Heart left ventricle (tissue), 16 donors: ENCODE results near the gene PIK3R6. TPM values are rescaled to one million over a fixed set of nuclear protein-coding genes. Genes with fewer than 3 reads are reported as not detected.

Source experiments
- ATAC-seq, 4 donors: fragments of 200-7000 bp; cut with Tn5 transposase; one replicate each; pipeline ENCODE4 v1.9.1; 2020 to 2022; ENCODE audit warnings: moderate library complexity in 4 of 4, mild to moderate bottlenecking in 3 of 4, moderate number of reproducible peaks in 1 of 4
- DNase-seq, 5 donors: peaks; one replicate each; pipeline ENCODE4 v3.0.0-alpha.2; 2020
- H3K27ac ChIP-seq, 12 donors: fragments of 200-600 bp; sonication (generic) in 4 of 12; one replicate each; pipeline versions ENCODE4 v1.5.0 to v1.8.0; 2016 to 2022; ENCODE audit warnings: mild to moderate bottlenecking in 2 of 12
- H3K27me3 ChIP-seq, 9 donors: fragments of 200-600 bp; sonication (generic) in 2 of 9; one replicate each; pipeline versions ENCODE4 v1.5.1 to v1.8.0; 2016 to 2022; ENCODE audit warnings: mild to moderate bottlenecking in 3 of 9
- H3K36me3 ChIP-seq, 9 donors: fragments of 200-600 bp; sonication (generic) in 2 of 9; one replicate each; pipeline versions ENCODE4 v1.5.0 to v1.8.0; 2018 to 2022; ENCODE audit warnings: mild to moderate bottlenecking in 2 of 9
- H3K4me1 ChIP-seq, 12 donors: fragments of 200-600 bp; sonication (generic) in 4 of 12; one replicate each; pipeline versions ENCODE4 v1.5.0 to v1.8.0; 2016 to 2022; ENCODE audit warnings: mild to moderate bottlenecking in 3 of 12
- H3K4me3 ChIP-seq, 12 donors: fragments of 200-600 bp; sonication (generic) in 4 of 12; one replicate each; pipeline versions ENCODE4 v1.5.0 to v1.8.0; 2017 to 2022; ENCODE audit warnings: mild to moderate bottlenecking in 9 of 12, moderate library complexity in 4 of 12
- H3K9me3 ChIP-seq, 12 donors: fragments of 200-600 bp; sonication (generic) in 4 of 12; one replicate each; pipeline versions ENCODE4 v1.5.0 to v1.8.0; 2016 to 2022; ENCODE audit warnings: mild to moderate bottlenecking in 1 of 12
- POLR2A ChIP-seq, 2 donors: fragments of 450-650 bp; IDR thresholded peaks; one replicate each; pipeline ENCODE4 v1.6.1; 2017; ENCODE audit warnings: antibody characterized with exemption in 2 of 2, mild to moderate bottlenecking in 2 of 2, moderate library complexity in 2 of 2
- WGBS, 4 donors: extraction: QIAGEN DNeasy Blood & Tissue Kit in 2 of 4; methylation state at CpG; one replicate each; pipeline versions ENCODE4 v1.1.5 to v1.1.7; 2013 to 2018; 5-methylcytosine and 5-hydroxymethylcytosine counted together
- intact Hi-C, 10 donors: fragments of 100-400 bp; cut with DNase I; formaldehyde crosslinking; loops; one replicate each; pipeline versions ENCODE4 v1.11.1 to v1.14.2; 2022
- polyA plus RNA-seq, 2 donors: library from polyadenylated mRNA; stranded (reverse); fragments of 200-250 nt; gene quantifications; one replicate each; pipeline ENCODE4 v1.2.3, GENCODE V29; 2013
- total RNA-seq, 9 donors: library from RNA; depleted of rRNA in 2 of 9; stranded (reverse); fragments of >200 nt in 2 of 9; fragmentation: NEBNext Ultra II Directional in 3 of 9; extraction: Animal tissue kit (Norgen Biotek cat#: 25700) in 3 of 9; gene quantifications; one replicate each; pipeline versions ENCODE4 v1.1.0 to v1.2.4, GENCODE V29; 2016 to 2023
- TF ChIP-seq, protein P1 (sequence below), 12 donors: fragments of 200-600 bp; sonication (generic) in 4 of 12; IDR thresholded peaks; one replicate each; pipeline versions ENCODE4 v1.5.0 to v1.8.0; 2018 to 2022; ENCODE audit warnings: antibody characterized with exemption in 12 of 12, mild to moderate bottlenecking in 5 of 12
- donor health status: ischemic (EF 13 %, LVEDD 7.1; RV severe dilation, severe dysfunction).
- donor health status: healthy with polysubstance abuse.
- donor health status: DM: no; HTN: yes; CAD: no.
- donor health status: DM: no; HTN: no; CAD: no.
- donor health status: ischemic (EF 25% LVEDD 6.9; RV normal size, moderate dysfunction).
- donor health status: ischemic (EF 25% LVEDD 5.7; RV mildly dilated, moderate dysfunction).
- donor health status: healthy.
- donor health status: DM: yes; HTN: yes; CAD: no.
- donor health status: ischemic (EF 35%, LVEDD 5.7; RV mildly dilated, moderate dysfunction).
- donor health status: nonischemic (EF 11% LVEDD 7.7; RV severe dilation, severe dysfunction).
- donor health status: DM: yes; HTN: yes; CAD: no.
- donor health status: PGD.
- donor health status: ischemic (EF 29% LVEDD 5.4; RV normal size, mild dysfunction).
- donor health status: nonischemic (EF 23%, LVEDD 6.1; RV moderate dilation, normal function).

PIK3R6 gene
- total and polyA plus RNA-seq, 11 donors = 0.21 to 5.4 (median 1.0) TPM

DNA sequence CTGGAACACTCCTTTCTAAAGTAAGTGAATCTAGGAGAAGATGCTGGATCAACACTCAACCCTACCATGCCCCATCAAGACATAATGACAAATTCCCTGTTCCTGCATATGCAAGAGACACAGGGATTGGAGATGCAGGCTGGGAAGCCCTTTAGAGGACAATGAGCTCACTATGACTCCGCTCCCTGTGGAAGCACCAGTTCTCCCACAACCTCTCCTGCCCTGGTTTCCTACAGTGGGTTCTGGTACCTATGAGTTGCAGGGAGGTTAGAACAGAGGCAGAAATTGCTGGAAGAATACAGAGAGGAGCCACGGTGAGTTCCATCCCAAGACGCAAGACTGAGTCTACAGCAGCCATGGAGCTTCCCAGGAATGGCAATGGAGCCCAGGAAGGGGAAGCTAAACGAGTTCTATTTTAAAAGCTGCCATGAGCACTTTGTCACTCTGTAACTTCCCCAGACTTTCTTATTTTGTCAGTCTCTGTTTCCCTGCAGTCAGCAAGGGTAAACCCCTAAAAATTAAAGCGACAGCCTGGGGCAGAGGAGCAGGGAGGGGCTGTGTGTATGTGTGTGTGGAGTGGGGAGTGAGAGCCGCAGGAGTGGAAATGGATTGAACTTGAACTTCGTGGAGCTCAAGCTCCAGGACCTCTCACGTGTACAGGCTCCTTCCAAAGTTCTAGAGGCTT is 42.3 kb upstream of the PIK3R6 start:
- WGBS, 4 donors = 64 to 78% (median 71%) methylated on average over 8 of the region's 8 CpGs
- TF ChIP-seq, protein P1, sequence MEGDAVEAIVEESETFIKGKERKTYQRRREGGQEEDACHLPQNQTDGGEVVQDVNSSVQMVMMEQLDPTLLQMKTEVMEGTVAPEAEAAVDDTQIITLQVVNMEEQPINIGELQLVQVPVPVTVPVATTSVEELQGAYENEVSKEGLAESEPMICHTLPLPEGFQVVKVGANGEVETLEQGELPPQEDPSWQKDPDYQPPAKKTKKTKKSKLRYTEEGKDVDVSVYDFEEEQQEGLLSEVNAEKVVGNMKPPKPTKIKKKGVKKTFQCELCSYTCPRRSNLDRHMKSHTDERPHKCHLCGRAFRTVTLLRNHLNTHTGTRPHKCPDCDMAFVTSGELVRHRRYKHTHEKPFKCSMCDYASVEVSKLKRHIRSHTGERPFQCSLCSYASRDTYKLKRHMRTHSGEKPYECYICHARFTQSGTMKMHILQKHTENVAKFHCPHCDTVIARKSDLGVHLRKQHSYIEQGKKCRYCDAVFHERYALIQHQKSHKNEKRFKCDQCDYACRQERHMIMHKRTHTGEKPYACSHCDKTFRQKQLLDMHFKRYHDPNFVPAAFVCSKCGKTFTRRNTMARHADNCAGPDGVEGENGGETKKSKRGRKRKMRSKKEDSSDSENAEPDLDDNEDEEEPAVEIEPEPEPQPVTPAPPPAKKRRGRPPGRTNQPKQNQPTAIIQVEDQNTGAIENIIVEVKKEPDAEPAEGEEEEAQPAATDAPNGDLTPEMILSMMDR (IDR thresholded peaks at IDR 0.05) = no peak
- no peak for TF ChIP-seq POLR2A (IDR thresholded peaks at IDR 0.05)
- Histone ChIP-seq H3K36me3 (peaks cover 0 to 38% (median 0%) of the 10 kb centered on the region in 9 donors), H3K4me3 (no peak overlapping the region), H3K27ac (peak overlapping the region in 1 of 12 donors; percentile 24), H3K9me3 (no peaks in the 10 kb centered on the region), H3K27me3 (peaks cover 0 to 45% (median 6%) of the 10 kb centered on the region in 9 donors), H3K4me1 (peaks cover 0 to 22% (median 0%) of the 10 kb centered on the region in 12 donors)
- no peak for DNase-seq
- intact Hi-C loops = no loop called here
- ATAC-seq = peak in 2 of 4 donors; percentile 39 to 44

DNA sequence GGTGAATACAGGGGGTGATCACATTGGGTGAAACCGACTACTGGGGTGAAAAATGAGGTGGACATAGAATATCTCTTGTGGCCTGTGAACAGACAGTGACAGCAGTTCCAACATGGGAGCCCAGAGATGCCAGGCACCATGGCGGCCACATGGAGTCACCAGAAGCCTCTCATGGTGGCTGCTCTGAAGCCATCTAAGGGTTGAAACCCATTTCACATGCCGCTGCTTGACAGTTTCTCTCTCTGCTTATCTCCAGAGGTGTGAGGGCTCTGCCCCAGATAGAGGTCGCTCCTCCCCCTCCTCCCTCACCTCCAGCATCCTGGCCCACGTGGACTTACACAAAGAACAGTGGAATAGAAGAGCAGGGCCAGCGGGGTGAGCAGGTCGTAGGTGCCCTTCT is 37.9 kb upstream of the PIK3R6 start:
- 53 to 61% (median 57%) methylated on average over 7 of the region's 7 CpGs for WGBS, 4 donors

GRCh38 chr17:8904686-8905085 is 37.2 kb upstream of the PIK3R6 start:
- H3K27ac ChIP-seq = no peak overlapping the region
- peaks cover 0 to 19% (median 0%) of the 10 kb centered on the region in 12 donors for H3K4me1 ChIP-seq
- H3K4me3 ChIP-seq = no peak overlapping the region
- H3K9me3 ChIP-seq = no peaks in the 10 kb centered on the region
- H3K27me3 ChIP-seq = peaks cover 0 to 28% (median 0%) of the 10 kb centered on the region in 9 donors
- no peak for ATAC-seq
- peaks cover 0 to 63% (median 0%) of the 10 kb centered on the region in 9 donors for H3K36me3 ChIP-seq
- TF ChIP-seq, protein P1 (IDR thresholded peaks at IDR 0.05) = no peak
- TF ChIP-seq POLR2A (IDR thresholded peaks at IDR 0.05) = no peak
- 84 to 97% (median 91%) methylated on average over 5 of the region's 5 CpGs for WGBS, 4 donors
- DNase-seq = no peak
- intact Hi-C loops = no loop called here

More for the DNA sequence above, 37.9 kb upstream of the PIK3R6 start:
- ATAC-seq = no peak
- H3K27ac ChIP-seq = no peak overlapping the region
- TF ChIP-seq POLR2A (IDR thresholded peaks at IDR 0.05) = no peak
- TF ChIP-seq, protein P1 (IDR thresholded peaks at IDR 0.05) = no peak
- H3K27me3 ChIP-seq = peaks cover 0 to 29% (median 0%) of the 10 kb centered on the region in 9 donors
- peaks cover 0 to 19% (median 0%) of the 10 kb centered on the region in 12 donors for H3K4me1 ChIP-seq
- H3K36me3 ChIP-seq = peaks cover 0 to 67% (median 0%) of the 10 kb centered on the region in 9 donors
- no peak for DNase-seq
- intact Hi-C loops = no loop called here
- H3K9me3 ChIP-seq = no peaks in the 10 kb centered on the region
- H3K4me3 ChIP-seq = no peak overlapping the region

- ATAC-seq = no peak
- Histone ChIP-seq H3K27me3 (peaks cover 0 to 23% (median 0%) of the 10 kb centered on the region in 9 donors), H3K4me1 (peaks cover 0 to 21% (median 0%) of the 10 kb centered on the region in 12 donors), H3K9me3 (no peaks in the 10 kb centered on the region), H3K4me3 (no peak overlapping the region), H3K36me3 (peaks cover 0 to 63% (median 0%) of the 10 kb centered on the region in 9 donors), H3K27ac (no peak overlapping the region)
- intact Hi-C loops = no loop called here
- DNase-seq = no peak
- WGBS, 4 donors = 57 to 75% (median 65%) methylated on average over 2 of the region's 2 CpGs
- TF ChIP-seq, protein P1 (IDR thresholded peaks at IDR 0.05) = no peak
Observed at GRCh38 chr17:8904201-8904600, 36.7 kb upstream of the PIK3R6 start.
